22Rv1 (cell line): ENCODE data around the gene SERPINB5.

Experiments
- H3K27ac ChIP-seq: fragments of 450-650 bp; 2 replicates; pipeline ENCODE4 v1.5.1; 2017
- CTCF ChIP-seq: fragments of 450-650 bp; IDR thresholded peaks from 2 replicates; pipeline ENCODE4 v1.5.1; 2017; ENCODE audit warnings: mild to moderate bottlenecking
- ZFX ChIP-seq: fragments of 450-650 bp; IDR thresholded peaks from 2 replicates; pipeline ENCODE4 v1.6.1; 2017; ENCODE audit warnings: antibody characterized with exemption, borderline replicate concordance

The SERPINB5 gene

GRCh38 chr18:63520053-63520685 is 43.4 kb downstream of the SERPINB5 start:
- H3K27ac ChIP-seq = no peak overlapping the region
- TF ChIP-seq CTCF = no peak

DNA sequence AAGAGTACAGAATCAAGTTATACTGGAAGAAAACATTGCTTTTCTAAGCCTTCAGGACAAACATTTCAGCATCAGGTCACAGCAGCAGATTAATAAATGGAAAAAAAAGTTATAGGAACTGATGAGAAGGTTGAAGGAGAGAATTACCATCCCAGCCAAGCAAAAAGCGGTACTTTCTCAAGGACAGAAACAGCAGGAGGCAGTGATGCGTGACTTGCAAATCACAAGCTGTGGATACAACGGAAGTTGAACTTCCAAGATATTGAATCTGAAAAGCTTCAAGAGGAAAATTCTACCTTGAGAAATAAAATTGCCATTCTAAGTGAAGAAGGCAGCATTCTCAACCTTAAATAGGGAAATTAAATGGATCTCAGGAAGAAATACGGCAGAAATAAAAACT is 46.9 kb downstream of the SERPINB5 start:
- H3K27ac ChIP-seq = no peak overlapping the region
- no peak for TF ChIP-seq CTCF
- TF ChIP-seq ZFX = no peak

- TF ChIP-seq CTCF = no peak
- TF ChIP-seq ZFX = no peak
- H3K27ac ChIP-seq = no peak overlapping the region
Observed at GRCh38 chr18:63527251-63527650, 50.5 kb downstream of the SERPINB5 start.

DNA sequence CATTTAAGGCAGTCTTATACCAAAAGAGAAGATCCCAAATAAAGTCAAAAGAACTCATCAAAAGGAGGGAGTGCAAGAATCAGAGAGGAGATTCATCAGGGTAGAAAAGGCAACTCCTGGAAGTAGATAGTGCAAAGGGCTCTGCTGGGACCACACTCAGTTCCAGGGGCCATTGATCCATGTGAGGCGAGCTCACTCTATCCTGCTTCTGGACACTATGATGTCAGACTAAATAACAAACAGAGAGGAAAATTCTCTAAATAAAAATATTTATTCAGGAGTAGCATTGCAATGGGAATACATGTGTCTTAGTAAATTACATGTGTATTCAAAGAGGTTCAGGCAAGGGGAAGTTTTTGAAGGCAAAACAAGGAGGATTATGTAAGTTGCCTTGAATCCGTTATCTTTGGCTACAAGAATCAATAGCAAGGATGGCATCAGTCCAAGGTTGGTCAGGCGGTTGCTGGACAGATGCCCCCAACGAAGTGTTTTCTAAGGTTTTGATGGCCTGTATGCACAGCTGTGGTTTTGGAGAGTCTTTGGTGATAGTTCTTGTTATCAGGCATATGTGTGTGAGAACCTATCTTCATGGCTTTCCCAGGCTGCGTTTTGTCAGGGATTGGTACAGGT is 52.2 kb downstream of the SERPINB5 start:
- H3K27ac ChIP-seq = no peak overlapping the region
- no peak for TF ChIP-seq CTCF
- TF ChIP-seq ZFX = no peak

DNA sequence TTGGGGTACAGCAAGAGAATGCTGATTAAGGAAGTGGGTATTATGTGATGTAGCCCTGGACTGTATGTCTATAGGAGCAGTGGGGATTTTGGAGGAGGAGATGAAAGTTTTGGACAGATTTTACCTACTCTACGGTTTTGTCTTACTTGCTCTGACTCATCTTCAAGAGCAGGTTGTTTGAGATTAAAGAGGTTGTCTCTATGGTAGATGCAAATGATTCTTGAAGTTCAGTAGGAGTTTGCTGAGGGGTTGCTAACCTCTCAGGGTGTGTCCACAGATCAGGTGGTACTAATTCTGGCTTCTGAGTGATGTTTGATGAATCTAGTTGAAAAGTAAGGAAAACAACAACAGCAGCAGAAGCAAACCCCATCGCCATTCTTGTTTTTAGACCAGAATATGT is 55.7 kb downstream of the SERPINB5 start:
- H3K27ac ChIP-seq = no peak overlapping the region
- no peak for TF ChIP-seq ZFX
- TF ChIP-seq CTCF = no peak

- H3K27ac ChIP-seq = no peak overlapping the region
- TF ChIP-seq ZFX (no peak), CTCF (no peak)
Observed at GRCh38 chr18:63534615-63535014, 57.9 kb downstream of the SERPINB5 start.

GRCh38 chr18:63539904-63540510 is 63.2 kb downstream of the SERPINB5 start:
- no peak for TF ChIP-seq ZFX
- H3K27ac ChIP-seq = no peak overlapping the region
